ENCODE results near the gene TICAM2.

Gene TICAM2

GRCh38 chr5:115605436-115605835, 3.2 kb upstream of the TICAM2 start:
- ATAC-seq, result no peak

GRCh38 chr5:115602591-115603125, 379 bp upstream of the TICAM2 start:
- ATAC-seq, result no peak

- no peak for ATAC-seq
Observed at GRCh38 chr5:115600766-115601165, 1.5 kb downstream of the TICAM2 start.

GRCh38 chr5:115599924-115600323, 2.4 kb downstream of the TICAM2 start:
- no peak for ATAC-seq

GRCh38 chr5:115599502-115599901, 2.8 kb downstream of the TICAM2 start:
- no peak for ATAC-seq

- ATAC-seq, result no peak
Observed at GRCh38 chr5:115594128-115595047, 7.9 kb downstream of the TICAM2 start.

- no peak for ATAC-seq
Observed at GRCh38 chr5:115589043-115589442, 13.2 kb downstream of the TICAM2 start.

GRCh38 chr5:115588640-115589039, 13.6 kb downstream of the TICAM2 start:
- no peak for ATAC-seq

- no peak for ATAC-seq
Observed at GRCh38 chr5:115586525-115587146, 15.6 kb downstream of the TICAM2 start.

GRCh38 chr5:115585265-115585664, 17.0 kb downstream of the TICAM2 start:
- no peak for ATAC-seq

- ATAC-seq, result no peak
Observed at GRCh38 chr5:115584501-115584900, 17.8 kb downstream of the TICAM2 start.

GRCh38 chr5:115583474-115583873, 18.8 kb downstream of the TICAM2 start:
- no peak for ATAC-seq

GRCh38 chr5:115580941-115581340, 21.3 kb downstream of the TICAM2 start:
- ATAC-seq, result no peak

- peak in 1 of 2 donors; percentile 20 for ATAC-seq
Observed at GRCh38 chr5:115579747-115580173, 22.5 kb downstream of the TICAM2 start.

GRCh38 chr5:115579216-115579615, 23.1 kb downstream of the TICAM2 start:
- no peak for ATAC-seq

GRCh38 chr5:115578657-115579056, 23.6 kb downstream of the TICAM2 start:
- no peak for ATAC-seq

GRCh38 chr5:115577741-115578140, 24.5 kb downstream of the TICAM2 start:
- peak in 1 of 2 donors; percentile 25 for ATAC-seq

GRCh38 chr5:115577329-115577728, 24.9 kb downstream of the TICAM2 start:
- no peak for ATAC-seq

- no peak for ATAC-seq
Observed at GRCh38 chr5:115575167-115576070, 26.9 kb downstream of the TICAM2 start.

GRCh38 chr5:115573133-115573532, 29.1 kb downstream of the TICAM2 start:
- no peak for ATAC-seq

- ATAC-seq, result no peak
Observed at GRCh38 chr5:115571441-115571878, 30.8 kb downstream of the TICAM2 start.

- no peak for ATAC-seq
Observed at GRCh38 chr5:115568668-115569067, 33.6 kb downstream of the TICAM2 start.

GRCh38 chr5:115565233-115565632, 37.0 kb downstream of the TICAM2 start:
- ATAC-seq, result no peak

Data from activated CD4-positive, CD25-positive, alpha-beta regulatory T cell treated with anti-CD3 and anti-CD28 coated beads, Interleukin-2, amount 50 U/mL, for 24 hours (primary cell).